HG03064 (cell line): ENCODE measurements around the gene IGIP.

Experiments
- ATAC-seq: cut with Tn5 transposase; IDR thresholded peaks from one replicate; pipeline ENCODE4 v1.9.1; 2021; ENCODE audit warnings: low read depth; ENCODE audit not compliant: unreplicated experiment

Gene IGIP

GRCh38 chr5:140162275-140162674, 36.5 kb downstream of the IGIP start:
- ATAC-seq, result no peak

DNA sequence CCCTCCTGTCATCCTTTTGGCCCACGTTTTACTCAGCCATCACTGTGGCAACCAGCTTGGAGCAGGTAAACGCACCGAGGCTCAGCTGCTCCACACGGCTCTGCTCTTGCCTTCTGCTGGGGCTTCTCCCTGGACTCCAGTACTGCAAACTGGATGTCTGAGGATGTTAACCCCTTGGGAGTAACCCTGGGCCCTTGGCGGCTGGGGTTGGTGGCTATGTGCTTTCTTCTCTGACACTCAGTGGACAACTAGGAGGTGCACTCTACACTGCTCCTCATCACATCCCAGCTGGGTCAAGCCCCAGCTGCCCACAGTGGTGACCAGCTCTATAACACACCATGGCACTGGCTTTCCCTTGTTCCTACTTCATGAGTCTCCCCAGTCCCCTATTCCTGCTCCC, 37.0 kb downstream of the IGIP start:
- no peak for ATAC-seq

DNA sequence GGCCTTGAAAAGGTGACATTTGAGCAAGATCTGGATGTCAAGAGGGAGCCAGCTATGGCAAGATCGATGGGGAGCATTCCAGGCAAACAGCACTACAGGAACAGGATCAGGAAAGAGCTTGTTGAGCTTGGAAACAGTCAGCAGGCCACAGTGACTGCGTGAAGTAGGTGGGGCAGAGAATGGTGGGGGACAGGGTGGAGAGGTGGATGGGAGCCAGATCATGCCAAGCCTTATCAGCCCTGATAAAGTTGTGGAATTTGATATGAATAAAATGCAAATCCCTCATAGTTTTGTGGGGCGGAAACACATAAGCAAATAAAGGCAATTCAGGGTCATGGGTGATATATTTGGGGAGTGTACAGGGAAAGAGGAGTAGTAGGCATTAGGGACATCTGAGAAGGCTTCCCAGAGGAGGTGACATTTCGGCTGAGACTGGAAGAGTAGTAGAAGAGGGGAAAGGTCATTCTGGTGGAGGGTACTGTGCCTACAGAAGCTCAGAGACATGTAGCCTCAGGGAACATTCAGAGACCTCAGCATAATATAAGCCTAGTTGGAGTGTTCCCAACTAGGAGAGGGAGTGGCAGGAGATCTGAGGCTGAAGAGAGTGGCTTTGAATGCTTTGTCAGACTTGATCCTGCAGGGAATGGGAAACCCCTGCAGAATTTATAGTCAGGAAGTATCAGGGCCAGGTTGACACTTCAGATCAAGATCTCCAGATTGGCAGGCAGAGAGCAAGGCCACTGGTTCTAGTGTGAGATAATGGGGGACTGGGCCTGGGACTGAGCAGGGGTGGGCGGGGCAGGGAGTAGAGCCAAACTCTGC, 39.6 kb downstream of the IGIP start:
- no peak for ATAC-seq

DNA sequence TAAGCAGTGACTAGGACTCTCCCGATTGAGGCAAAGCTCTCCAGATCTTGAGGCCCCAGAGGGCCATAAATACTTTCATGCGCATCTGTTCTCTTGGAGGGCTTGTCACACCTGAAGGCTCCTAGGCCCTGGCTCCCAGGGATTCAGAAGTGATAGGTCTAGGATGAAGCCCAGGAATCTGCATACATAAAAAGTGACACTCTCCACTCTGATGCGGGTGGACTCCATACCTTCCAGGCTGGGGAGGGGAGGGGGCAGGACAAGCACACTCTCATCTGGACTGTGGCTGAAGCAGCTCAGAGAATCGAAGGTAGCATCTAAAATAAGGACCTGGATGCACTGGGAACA, 40.2 kb downstream of the IGIP start:
- ATAC-seq, result no peak

GRCh38 chr5:140166911-140167310, 41.2 kb downstream of the IGIP start:
- no peak for ATAC-seq

DNA sequence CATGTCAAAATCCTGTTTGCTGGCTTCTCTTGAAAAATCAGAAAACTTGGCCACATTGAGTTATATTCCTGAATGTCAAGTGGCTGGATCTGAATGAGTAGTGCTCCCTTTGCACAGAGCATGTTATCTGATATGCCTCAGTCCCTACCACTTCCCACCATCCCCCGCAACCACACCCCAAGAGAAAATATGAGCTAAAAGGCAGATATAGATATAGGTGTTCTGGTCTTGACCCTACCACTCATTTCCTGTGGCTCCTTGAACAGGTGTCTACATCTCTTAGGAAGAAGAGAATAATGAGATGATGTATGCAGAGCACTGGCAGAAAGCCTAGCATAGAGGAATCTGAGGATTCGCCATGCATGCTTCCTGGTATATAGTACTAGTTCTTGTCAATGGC, 42.6 kb downstream of the IGIP start:
- ATAC-seq, result no peak

GRCh38 chr5:140169410-140169809, 43.7 kb downstream of the IGIP start:
- no peak for ATAC-seq

DNA sequence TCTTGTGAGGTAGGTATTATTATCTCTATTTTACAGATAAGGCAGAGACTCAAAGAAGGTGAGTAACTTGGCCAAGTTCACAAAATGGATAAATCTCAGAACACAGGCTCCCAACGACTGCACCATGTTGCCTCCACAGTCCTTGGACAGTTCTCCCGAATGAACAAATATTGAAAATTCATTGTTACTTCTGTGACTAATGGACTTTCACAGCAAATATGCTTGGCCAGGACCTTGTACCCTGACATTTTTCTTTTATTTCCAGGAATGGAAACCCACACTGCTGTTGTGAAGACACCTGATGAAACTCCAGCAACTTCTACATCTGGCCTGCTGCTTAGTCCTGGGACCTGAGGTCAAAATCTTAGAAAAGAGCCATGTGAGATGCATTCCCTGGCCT, 46.7 kb downstream of the IGIP start:
- no peak for ATAC-seq

DNA sequence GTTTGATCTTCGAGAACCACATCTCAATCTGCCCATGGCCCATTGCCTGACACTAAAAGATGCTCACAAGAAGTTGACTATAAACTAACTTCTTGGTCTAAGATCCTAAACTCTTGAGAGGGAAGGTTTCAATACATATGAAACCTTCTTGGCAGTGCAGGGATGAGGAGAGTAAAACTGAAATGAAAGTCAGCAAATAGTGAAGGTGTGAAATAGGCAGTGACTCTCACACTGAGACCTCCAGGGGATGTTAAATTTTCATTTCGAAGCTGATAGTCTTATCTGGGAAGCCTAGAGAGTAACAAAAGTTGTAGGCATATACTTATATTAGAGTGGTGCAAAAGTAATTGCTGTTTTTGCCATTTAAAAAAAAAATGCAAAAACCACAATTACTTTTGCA, 48.3 kb downstream of the IGIP start:
- no peak for ATAC-seq

GRCh38 chr5:140174465-140175366, 49.0 kb downstream of the IGIP start, which contains the start of gene CYSTM1:
Gene CYSTM1, plus strand, starts transcription at chr5:140175188. Its CDS starts 19,278 bp downstream, at chr5:140194466.
- ATAC-seq, result peak; percentile 88

DNA sequence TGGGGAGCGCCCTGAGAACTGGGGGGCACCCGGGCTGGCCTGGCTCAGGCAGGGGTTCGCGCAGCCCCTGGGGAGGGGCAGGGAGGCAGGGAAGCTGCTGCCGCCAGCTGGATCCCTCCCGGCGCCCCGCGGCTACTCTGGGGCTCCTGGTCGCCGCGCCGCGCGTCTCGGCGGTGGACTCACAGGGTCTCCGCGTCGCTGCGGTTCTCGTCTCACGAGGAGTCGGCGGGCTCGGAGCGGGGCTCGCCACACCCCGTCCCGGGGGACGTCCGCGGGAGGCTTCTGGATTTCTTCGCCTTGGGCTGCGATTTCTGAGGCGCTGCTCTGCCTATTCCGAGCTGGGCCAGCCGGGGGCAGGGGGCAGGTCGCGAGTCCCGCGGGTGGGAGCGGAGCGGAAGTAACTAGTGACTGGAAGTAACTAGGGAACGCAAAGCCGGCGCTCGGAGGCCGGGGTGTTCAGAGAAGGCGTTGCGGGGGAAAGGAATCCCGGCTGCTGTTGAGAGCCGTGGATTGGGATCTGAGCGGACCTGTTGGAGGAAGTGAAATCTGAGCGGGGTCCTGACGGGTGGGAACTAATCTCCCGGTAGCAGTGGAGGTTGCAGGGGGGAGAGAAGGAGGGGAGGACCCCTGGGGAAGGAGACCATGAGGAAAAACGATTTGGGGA, 49.8 kb downstream of the IGIP start:
- peak; percentile 43 for ATAC-seq

GRCh38 chr5:140176031-140176387, 50.3 kb downstream of the IGIP start:
- ATAC-seq, result no peak

DNA sequence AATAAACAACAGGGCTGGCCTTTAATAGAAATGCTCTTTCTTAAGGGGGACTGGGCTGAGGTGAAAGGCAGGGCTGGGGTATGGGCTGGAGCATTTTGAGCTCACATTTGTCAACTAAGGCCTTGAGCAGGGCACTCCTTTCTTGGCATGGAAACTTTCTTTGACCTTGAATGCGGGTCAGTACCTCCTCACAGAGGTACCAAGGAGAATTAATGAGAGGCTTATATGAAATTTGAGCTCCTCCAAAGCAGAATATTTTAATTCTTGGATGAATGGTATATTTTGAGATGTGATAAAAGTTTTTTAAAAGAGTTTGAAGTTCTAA, 52.3 kb downstream of the IGIP start:
- ATAC-seq, result no peak

DNA sequence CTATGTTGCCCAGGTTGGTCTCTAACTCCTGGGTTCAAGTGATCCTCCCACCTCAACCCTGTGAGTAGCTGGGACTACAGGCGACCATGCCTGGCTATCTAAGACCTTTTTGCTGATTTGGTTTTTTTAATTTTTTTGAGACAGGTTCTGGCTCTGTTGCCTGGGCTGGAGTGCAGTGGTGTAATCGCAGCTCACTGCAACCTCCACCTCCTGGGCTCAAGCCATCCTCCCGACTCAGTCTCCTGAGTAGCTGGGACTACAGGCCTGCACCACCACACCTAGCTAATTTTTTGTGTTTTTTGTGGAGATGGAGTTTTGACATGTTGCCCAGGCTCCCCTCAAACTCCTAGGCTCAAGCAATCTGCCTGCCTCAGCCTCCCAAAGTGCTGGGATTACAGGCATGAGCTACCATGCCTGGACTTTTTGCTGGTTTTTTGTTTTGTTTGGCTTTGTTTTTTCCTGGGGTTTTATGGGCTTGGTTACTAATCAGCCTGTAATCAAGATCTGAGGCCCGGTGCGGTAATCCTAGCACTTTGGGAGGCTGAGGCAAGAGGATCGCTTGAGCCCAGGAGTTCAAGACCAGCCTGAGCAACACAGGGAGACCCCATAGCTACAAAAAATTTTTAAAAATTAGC, 52.9 kb downstream of the IGIP start:
- ATAC-seq, result no peak
